Neural cell (in vitro differentiated cells): Measurements from ENCODE around the gene TRIM46.
"Not testable (repeated sequence)": the region's sequence is repeated elsewhere in the genome, so short reads cannot be mapped to it uniquely, and the experiment has no call there.

Experiments
- CTCF ChIP-seq: fragments of 450-650 bp; IDR thresholded peaks from 2 replicates; pipeline ENCODE4 v1.5.1; 2014; ENCODE audit warnings: antibody characterized with exemption, mild to moderate bottlenecking, moderate library complexity; ENCODE audit not compliant: poor library complexity, severe bottlenecking
- EP300 ChIP-seq: fragments of 450-650 bp; conservative IDR thresholded peaks from 2 replicates; pipeline ENCODE4 v1.6.1; 2014; ENCODE audit warnings: antibody characterized with exemption, mild to moderate bottlenecking, moderate library complexity; ENCODE audit not compliant: poor library complexity, severe bottlenecking
- EZH2 ChIP-seq: fragments of 200-600, 300-800 bp; shearing (Covaris generic), sonication (generic); IDR thresholded peaks from 2 replicates; pipeline ENCODE4 v1.6.1; 2014; ENCODE audit warnings: antibody characterized with exemption, low read length, borderline replicate concordance, mild to moderate bottlenecking; ENCODE audit not compliant: insufficient read depth, poor library complexity, severe bottlenecking
- MXI1 ChIP-seq: fragments of 450-650 bp; conservative IDR thresholded peaks from 2 replicates; pipeline ENCODE4 v1.6.1; 2014; ENCODE audit warnings: antibody characterized with exemption, mild to moderate bottlenecking; ENCODE audit not compliant: poor library complexity, severe bottlenecking
- POLR2AphosphoS5 ChIP-seq: IDR thresholded peaks from 2 replicates; pipeline ENCODE4 v1.6.1; 2012
- RAD21 ChIP-seq: fragments of 450-650 bp; conservative IDR thresholded peaks from 2 replicates; pipeline ENCODE4 v1.6.1; 2014; ENCODE audit warnings: antibody characterized with exemption, mild to moderate bottlenecking, moderate library complexity
- REST ChIP-seq: IDR thresholded peaks from 2 replicates; pipeline ENCODE4 v1.6.1; 2012; ENCODE audit warnings: borderline replicate concordance
- SMC3 ChIP-seq: fragments of 450-650 bp; conservative IDR thresholded peaks from 2 replicates; pipeline ENCODE4 v1.6.1; 2014; ENCODE audit warnings: antibody characterized with exemption, mild to moderate bottlenecking, moderate library complexity; ENCODE audit not compliant: poor library complexity
- TAF1 ChIP-seq: IDR thresholded peaks from 2 replicates; pipeline ENCODE4 v1.6.1; 2012; ENCODE audit warnings: low read depth

- TF ChIP-seq CTCF, EP300, RAD21, REST, TAF1, POLR2AphosphoS5, SMC3, EZH2, MXI1: not testable (repeated sequence)
Measured at GRCh38 chr1:155231302-155231701, 57.7 kb downstream of the TRIM46 start.
